ENCODE data around the gene NDUFA12.
A peak's percentile ranks its signal among the peaks of the same experiment; 100 is the strongest.

The NDUFA12 gene

GRCh38 chr12:94961256-94961824, 42.2 kb downstream of the NDUFA12 start:
- DNase-seq (ENCODE audit: extremely low read depth, low read depth): no peak
- no peak for TF ChIP-seq CTCF (IDR thresholded peaks at IDR 0.05; ENCODE audit: low read depth, low read length, missing control alignments)
- H3K4me3 ChIP-seq (replicated peaks; ENCODE audit: low read depth, low read length): no peak overlapping the region

- H3K4me3 ChIP-seq (replicated peaks; ENCODE audit: low read depth, low read length): no peak overlapping the region
- TF ChIP-seq CTCF (IDR thresholded peaks at IDR 0.05; ENCODE audit: low read depth, low read length, missing control alignments): no peak
- DNase-seq (ENCODE audit: extremely low read depth, low read depth): no peak
These were observed 46.5 kb downstream of the NDUFA12 start for GRCh38 chr12:94957006-94957405.

- TF ChIP-seq CTCF (IDR thresholded peaks at IDR 0.05; ENCODE audit: low read depth, low read length, missing control alignments): no peak
- H3K4me3 ChIP-seq (replicated peaks; ENCODE audit: low read depth, low read length): no peak overlapping the region
- DNase-seq (ENCODE audit: extremely low read depth, low read depth): no peak
These were observed 48.4 kb downstream of the NDUFA12 start for GRCh38 chr12:94954948-94955592.

- H3K4me3 ChIP-seq (replicated peaks; ENCODE audit: low read depth, low read length): no peak overlapping the region
- peak; percentile 21 for DNase-seq (ENCODE audit: extremely low read depth, low read depth)
- TF ChIP-seq CTCF (IDR thresholded peaks at IDR 0.05; ENCODE audit: low read depth, low read length, missing control alignments): no peak
These were observed 49.3 kb downstream of the NDUFA12 start for GRCh38 chr12:94954029-94954685.

- no peak for TF ChIP-seq CTCF (IDR thresholded peaks at IDR 0.05; ENCODE audit: low read depth, low read length, missing control alignments)
- DNase-seq (ENCODE audit: extremely low read depth, low read depth): no peak
- no peak overlapping the region for H3K4me3 ChIP-seq (replicated peaks; ENCODE audit: low read depth, low read length)
These were observed 51.2 kb downstream of the NDUFA12 start for GRCh38 chr12:94952325-94952724.

GRCh38 chr12:94951071-94951934, 52.2 kb downstream of the NDUFA12 start:
- TF ChIP-seq CTCF (IDR thresholded peaks at IDR 0.05; ENCODE audit: low read depth, low read length, missing control alignments): no peak
- no peak for DNase-seq (ENCODE audit: extremely low read depth, low read depth)
- H3K4me3 ChIP-seq (replicated peaks; ENCODE audit: low read depth, low read length): no peak overlapping the region
